Measurements from ENCODE around the gene TRAK1. TPM values are rescaled to one million over a fixed set of nuclear protein-coding genes. Genes with fewer than 3 reads are reported as not detected.
A peak's percentile ranks its signal among the peaks of the same experiment; 100 is the strongest.

TRAK1 gene
- total and polyA plus RNA-seq, 4 donors: 18.2 to 65.4 (median 32.5) TPM

- Histone ChIP-seq H3K9me3 (ENCODE audit: control insufficient read depth in 4 of 4, insufficient read depth in 3 of 4, low read length in 3 of 4) (peaks cover 0 to 3% (median under 1%) of the 10 kb centered on the region in 4 donors), H3K4me1 (ENCODE audit: control insufficient read depth in 5 of 5, insufficient read depth in 5 of 5, low read length in 5 of 5) (peaks cover 4 to 46% (median 14%) of the 10 kb centered on the region in 5 donors), H3K27ac (ENCODE audit: low read depth in 1 of 2, low read length in 1 of 2) (peak overlapping the region in 1 of 2 donors; percentile 69), H3K36me3 (ENCODE audit: control insufficient read depth in 4 of 4, insufficient read depth in 4 of 4, low read length in 4 of 4) (no peaks in the 10 kb centered on the region), H3K4me3 (no peak overlapping the region), H3K9ac (ENCODE audit: insufficient read depth in 1 of 2, low read length in 2 of 2) (no peak overlapping the region), H3K27me3 (ENCODE audit: control insufficient read depth in 3 of 3, insufficient read depth in 3 of 3, low read length in 2 of 3) (no peaks in the 10 kb centered on the region)
- ATAC-seq (ENCODE audit: insufficient read depth, low FRiP score) (no peak), DNase-seq (no peak)
- WGBS, 2 donors: 76 to 92% methylated on average over 5 of the region's 5 CpGs
- TF ChIP-seq, protein P1, sequence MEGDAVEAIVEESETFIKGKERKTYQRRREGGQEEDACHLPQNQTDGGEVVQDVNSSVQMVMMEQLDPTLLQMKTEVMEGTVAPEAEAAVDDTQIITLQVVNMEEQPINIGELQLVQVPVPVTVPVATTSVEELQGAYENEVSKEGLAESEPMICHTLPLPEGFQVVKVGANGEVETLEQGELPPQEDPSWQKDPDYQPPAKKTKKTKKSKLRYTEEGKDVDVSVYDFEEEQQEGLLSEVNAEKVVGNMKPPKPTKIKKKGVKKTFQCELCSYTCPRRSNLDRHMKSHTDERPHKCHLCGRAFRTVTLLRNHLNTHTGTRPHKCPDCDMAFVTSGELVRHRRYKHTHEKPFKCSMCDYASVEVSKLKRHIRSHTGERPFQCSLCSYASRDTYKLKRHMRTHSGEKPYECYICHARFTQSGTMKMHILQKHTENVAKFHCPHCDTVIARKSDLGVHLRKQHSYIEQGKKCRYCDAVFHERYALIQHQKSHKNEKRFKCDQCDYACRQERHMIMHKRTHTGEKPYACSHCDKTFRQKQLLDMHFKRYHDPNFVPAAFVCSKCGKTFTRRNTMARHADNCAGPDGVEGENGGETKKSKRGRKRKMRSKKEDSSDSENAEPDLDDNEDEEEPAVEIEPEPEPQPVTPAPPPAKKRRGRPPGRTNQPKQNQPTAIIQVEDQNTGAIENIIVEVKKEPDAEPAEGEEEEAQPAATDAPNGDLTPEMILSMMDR (IDR thresholded peaks at IDR 0.05; ENCODE audit: control extremely low read depth, extremely low read depth): no peak
These were observed 13.4 kb upstream of the TRAK1 start for GRCh38 chr3:42077785-42078184.

GRCh38 chr3:42078677-42079076 lies 12.5 kb upstream of the TRAK1 start:
- Histone ChIP-seq H3K4me3 (no peak overlapping the region), H3K9me3 (ENCODE audit: control insufficient read depth in 4 of 4, insufficient read depth in 3 of 4, low read length in 3 of 4) (peaks cover 0 to 3% (median under 1%) of the 10 kb centered on the region in 4 donors), H3K9ac (ENCODE audit: insufficient read depth in 1 of 2, low read length in 2 of 2) (no peak overlapping the region), H3K27ac (ENCODE audit: low read depth in 1 of 2, low read length in 1 of 2) (no peak overlapping the region), H3K4me1 (ENCODE audit: control insufficient read depth in 5 of 5, insufficient read depth in 5 of 5, low read length in 5 of 5) (peaks cover 0 to 39% (median 5%) of the 10 kb centered on the region in 5 donors), H3K27me3 (ENCODE audit: control insufficient read depth in 3 of 3, insufficient read depth in 3 of 3, low read length in 2 of 3) (no peaks in the 10 kb centered on the region), H3K36me3 (ENCODE audit: control insufficient read depth in 4 of 4, insufficient read depth in 4 of 4, low read length in 4 of 4) (no peaks in the 10 kb centered on the region)
- ATAC-seq (ENCODE audit: insufficient read depth, low FRiP score) (no peak), DNase-seq (no peak)
- WGBS, 2 donors: 90 to 93% methylated on average over 3 of the region's 3 CpGs
- TF ChIP-seq, protein P1 (IDR thresholded peaks at IDR 0.05; ENCODE audit: control extremely low read depth, extremely low read depth): no peak

GRCh38 chr3:42079701-42080452 lies 11.3 kb upstream of the TRAK1 start:
- Histone ChIP-seq H3K9me3 (ENCODE audit: control insufficient read depth in 4 of 4, insufficient read depth in 3 of 4, low read length in 3 of 4) (peaks cover 0 to 3% (median under 1%) of the 10 kb centered on the region in 4 donors), H3K36me3 (ENCODE audit: control insufficient read depth in 4 of 4, insufficient read depth in 4 of 4, low read length in 4 of 4) (no peaks in the 10 kb centered on the region), H3K4me1 (ENCODE audit: control insufficient read depth in 5 of 5, insufficient read depth in 5 of 5, low read length in 5 of 5) (peaks cover 0 to 31% (median 5%) of the 10 kb centered on the region in 5 donors), H3K4me3 (no peak overlapping the region), H3K9ac (ENCODE audit: insufficient read depth in 1 of 2, low read length in 2 of 2) (no peak overlapping the region), H3K27ac (ENCODE audit: low read depth in 1 of 2, low read length in 1 of 2) (peak overlapping the region; percentile 78 to 89), H3K27me3 (ENCODE audit: control insufficient read depth in 3 of 3, insufficient read depth in 3 of 3, low read length in 2 of 3) (no peaks in the 10 kb centered on the region)
- DNase-seq (no peak), ATAC-seq (ENCODE audit: insufficient read depth, low FRiP score) (peak; percentile 28)
- TF ChIP-seq, protein P1 (IDR thresholded peaks at IDR 0.05; ENCODE audit: control extremely low read depth, extremely low read depth): no peak
- 55 to 58% methylated on average over 13 of the region's 13 CpGs for WGBS, 2 donors

Measured in lung (tissue), 12 donors.